Colonic mucosa (tissue), 4 donors: ENCODE data around the gene SCGB3A2. TPM values are rescaled to one million over a fixed set of nuclear protein-coding genes. Genes with fewer than 3 reads are reported as not detected.

Experiments used
- DNase-seq: peaks from one replicate; pipeline ENCODE4 v3.0.0-alpha.2; 2020
- H3K27ac ChIP-seq: fragments of 200-600 bp; one replicate; pipeline ENCODE4 v1.8.0; 2021
- H3K27me3 ChIP-seq: fragments of 200-600 bp; one replicate; pipeline ENCODE4 v1.8.0; 2021
- H3K36me3 ChIP-seq: fragments of 200-600 bp; one replicate; pipeline ENCODE4 v1.8.0; 2021
- H3K4me1 ChIP-seq: fragments of 200-600 bp; one replicate; pipeline ENCODE4 v1.8.0; 2021; ENCODE audit warnings: mild to moderate bottlenecking
- H3K4me3 ChIP-seq: fragments of 200-600 bp; one replicate; pipeline ENCODE4 v1.8.0; 2021
- H3K9ac ChIP-seq, 2 donors: one replicate each; pipeline ENCODE4 v1.7.0; 2013; ENCODE audit warnings: control low read depth in 2 of 2, low read depth in 2 of 2, low read length in 2 of 2
- H3K9me3 ChIP-seq: fragments of 200-600 bp; one replicate; pipeline ENCODE4 v1.8.0; 2021
- intact Hi-C: fragments of 100-400 bp; cut with DNase I; formaldehyde crosslinking; loops from one replicate; pipeline ENCODE4 v1.14.1; 2022
- total RNA-seq, 2 donors: library from RNA; stranded (reverse); fragmentation: NEBNext Ultra II Directional in 1 of 2; extraction: Animal tissue kit (Norgen Biotek cat#: 25700) in 1 of 2; gene quantifications; one replicate each; pipeline ENCODE4 v1.2.1, GENCODE V29; 2021
- TF ChIP-seq, protein P1 (sequence below): fragments of 200-600 bp; IDR thresholded peaks from one replicate; pipeline ENCODE4 v1.8.0; 2022; ENCODE audit warnings: antibody characterized with exemption, mild to moderate bottlenecking
- donor health status: healthy.
- donor health status: DM: no; HTN: no; CAD: no.
- donor health status: DM: no; HTN: no; CAD: no.

The SCGB3A2 gene
- total RNA-seq, 2 donors from 2014 or later = 0.67 TPM; not detected in 1

GRCh38 chr5:147920420-147921030, 42.0 kb downstream of the SCGB3A2 start:
- H3K27me3 ChIP-seq = no peaks in the 10 kb centered on the region
- TF ChIP-seq, protein P1, sequence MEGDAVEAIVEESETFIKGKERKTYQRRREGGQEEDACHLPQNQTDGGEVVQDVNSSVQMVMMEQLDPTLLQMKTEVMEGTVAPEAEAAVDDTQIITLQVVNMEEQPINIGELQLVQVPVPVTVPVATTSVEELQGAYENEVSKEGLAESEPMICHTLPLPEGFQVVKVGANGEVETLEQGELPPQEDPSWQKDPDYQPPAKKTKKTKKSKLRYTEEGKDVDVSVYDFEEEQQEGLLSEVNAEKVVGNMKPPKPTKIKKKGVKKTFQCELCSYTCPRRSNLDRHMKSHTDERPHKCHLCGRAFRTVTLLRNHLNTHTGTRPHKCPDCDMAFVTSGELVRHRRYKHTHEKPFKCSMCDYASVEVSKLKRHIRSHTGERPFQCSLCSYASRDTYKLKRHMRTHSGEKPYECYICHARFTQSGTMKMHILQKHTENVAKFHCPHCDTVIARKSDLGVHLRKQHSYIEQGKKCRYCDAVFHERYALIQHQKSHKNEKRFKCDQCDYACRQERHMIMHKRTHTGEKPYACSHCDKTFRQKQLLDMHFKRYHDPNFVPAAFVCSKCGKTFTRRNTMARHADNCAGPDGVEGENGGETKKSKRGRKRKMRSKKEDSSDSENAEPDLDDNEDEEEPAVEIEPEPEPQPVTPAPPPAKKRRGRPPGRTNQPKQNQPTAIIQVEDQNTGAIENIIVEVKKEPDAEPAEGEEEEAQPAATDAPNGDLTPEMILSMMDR = no peak

DNA sequence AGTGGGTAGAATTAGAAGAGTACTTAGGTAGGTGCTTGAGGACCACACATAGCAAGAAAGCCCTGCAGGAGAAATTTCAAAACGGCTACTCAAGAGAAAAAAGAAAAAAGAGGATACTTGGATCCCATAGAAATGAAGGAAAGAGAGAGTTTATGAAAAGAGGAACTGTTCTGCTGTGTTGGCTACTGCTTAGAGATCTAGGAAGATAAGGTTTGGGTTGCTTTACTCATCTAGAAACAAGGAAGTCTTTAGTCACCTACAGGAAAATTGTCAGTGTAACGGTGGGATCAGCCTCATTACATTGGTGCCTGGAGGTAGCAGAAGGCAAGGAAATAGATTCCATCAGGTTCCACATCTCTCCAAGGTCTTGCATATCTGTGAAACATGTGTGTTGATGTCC, 42.6 kb downstream of the SCGB3A2 start:
- H3K27me3 ChIP-seq = no peaks in the 10 kb centered on the region

More at GRCh38 chr5:147920420-147921030, 42.0 kb downstream of the SCGB3A2 start:
- no peaks in the 10 kb centered on the region for H3K36me3 ChIP-seq
- intact Hi-C loops = no loop called here
- no peak overlapping the region for H3K27ac ChIP-seq
- no peaks in the 10 kb centered on the region for H3K4me1 ChIP-seq
- no peak overlapping the region for H3K4me3 ChIP-seq
- H3K9me3 ChIP-seq = no peaks in the 10 kb centered on the region
- no peak overlapping the region for H3K9ac ChIP-seq
- DNase-seq = no peak

DNA sequence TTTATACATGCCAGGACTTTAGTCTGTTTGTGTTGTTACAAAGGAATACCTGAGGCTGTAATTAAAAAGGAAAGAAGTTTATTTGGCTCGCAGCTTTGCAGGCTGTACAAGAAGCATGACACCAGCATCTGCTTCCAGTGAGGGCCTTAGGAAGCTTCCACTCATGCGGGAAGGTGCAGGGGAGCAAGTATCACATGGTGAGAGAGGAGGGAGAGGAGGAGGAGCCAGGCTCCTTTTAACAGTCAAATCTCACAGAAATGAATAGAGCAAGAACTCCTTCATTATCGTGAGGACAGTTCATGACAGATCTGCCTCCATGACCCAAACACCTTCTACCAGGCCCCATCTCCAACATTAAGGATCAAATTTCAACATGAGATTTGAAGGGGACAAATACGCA, 46.5 kb downstream of the SCGB3A2 start:
- DNase-seq = no peak
- intact Hi-C loops = no loop called here
- Histone ChIP-seq H3K4me3 (no peak overlapping the region), H3K9me3 (no peaks in the 10 kb centered on the region), H3K4me1 (no peaks in the 10 kb centered on the region), H3K27ac (no peak overlapping the region), H3K9ac (no peak overlapping the region), H3K27me3 (no peaks in the 10 kb centered on the region), H3K36me3 (no peaks in the 10 kb centered on the region)
- TF ChIP-seq, protein P1 = no peak

More for the DNA sequence above, 42.6 kb downstream of the SCGB3A2 start:
- Histone ChIP-seq H3K36me3 (no peaks in the 10 kb centered on the region), H3K4me3 (no peak overlapping the region), H3K9me3 (no peaks in the 10 kb centered on the region), H3K27ac (no peak overlapping the region), H3K4me1 (no peaks in the 10 kb centered on the region), H3K9ac (no peak overlapping the region)
- TF ChIP-seq, protein P1 = no peak
- intact Hi-C loops = no loop called here
- DNase-seq = no peak

DNA sequence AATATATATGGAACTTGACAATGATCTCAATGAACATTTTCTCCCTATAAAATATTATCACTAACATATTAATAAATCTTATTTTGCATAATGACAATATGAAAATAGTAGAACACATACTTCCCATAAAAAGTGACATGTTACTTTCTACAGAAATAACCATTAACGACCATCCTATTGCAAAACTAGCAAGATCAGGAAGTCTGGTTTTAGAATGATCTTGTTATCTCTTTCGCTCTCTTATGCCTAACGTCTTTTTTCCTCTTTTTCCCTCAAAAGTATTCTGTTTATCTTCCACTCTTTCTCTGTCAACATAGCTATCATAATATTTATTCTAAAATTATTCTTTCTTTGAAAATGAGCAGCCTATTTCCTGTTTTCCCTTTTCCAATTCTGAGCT, 49.4 kb downstream of the SCGB3A2 start:
- TF ChIP-seq, protein P1 = no peak
- no peak for DNase-seq
- no peaks in the 10 kb centered on the region for H3K9me3 ChIP-seq

DNA sequence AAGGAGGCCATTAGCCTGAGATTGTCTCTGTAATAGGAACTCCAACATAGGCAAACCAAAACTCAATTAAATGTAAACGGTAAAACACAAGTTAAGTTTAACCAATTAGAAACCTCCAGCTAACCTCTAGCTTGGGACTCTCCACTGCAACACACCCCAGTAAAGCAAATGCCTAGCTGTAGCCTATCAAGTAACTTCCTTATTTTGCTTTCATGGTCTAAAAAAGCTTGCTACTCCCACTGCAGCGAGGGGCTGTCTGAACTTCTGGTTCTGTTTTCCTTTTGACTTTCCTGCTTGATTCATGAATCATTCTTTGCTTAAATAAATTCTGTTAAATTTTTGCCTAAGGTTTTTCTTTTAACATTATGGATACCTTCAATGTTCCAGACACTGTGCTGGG, 52.3 kb downstream of the SCGB3A2 start:
- Histone ChIP-seq H3K36me3 (no peaks in the 10 kb centered on the region), H3K27ac (no peak overlapping the region), H3K9me3 (no peaks in the 10 kb centered on the region), H3K4me3 (no peak overlapping the region), H3K4me1 (no peaks in the 10 kb centered on the region), H3K9ac (no peak overlapping the region), H3K27me3 (no peaks in the 10 kb centered on the region)
- no peak for DNase-seq
- intact Hi-C loops = no loop called here
- TF ChIP-seq, protein P1 = no peak

More for the DNA sequence above, 49.4 kb downstream of the SCGB3A2 start:
- Histone ChIP-seq H3K9ac (no peak overlapping the region), H3K27ac (no peak overlapping the region), H3K4me1 (no peaks in the 10 kb centered on the region), H3K4me3 (no peak overlapping the region), H3K27me3 (no peaks in the 10 kb centered on the region), H3K36me3 (no peaks in the 10 kb centered on the region)
- intact Hi-C loops = no loop called here

Other genes with a start within 250 kb of the SCGB3A2 start
- 1 to 10 TPM in 1 of 2 donors, under 1 TPM in 1; 0.17 to 1.3 TPM for gene JAKMIP2, start 96.0 kb upstream of the SCGB3A2 start, total RNA-seq
- 100 to 1,000 TPM; 423 to 623 TPM for gene SPINK1, start 47.0 kb upstream of the SCGB3A2 start, total RNA-seq
- gene C5orf46, start 27.8 kb downstream of the SCGB3A2 start, total RNA-seq = not detected
- 10 to 100 TPM; 25.6 to 29.0 TPM for gene SPINK5, start 185.3 kb downstream of the SCGB3A2 start, total RNA-seq